ENCODE measurements around the gene RRP8.

The RRP8 gene

GRCh38 chr11:6640985-6641701, 37.7 kb upstream of the RRP8 start:
- H3K27ac ChIP-seq (ENCODE audit: low read depth, low read length) = no peak overlapping the region
- H2AFZ ChIP-seq (ENCODE audit: low read length, unreplicated experiment) = no peak overlapping the region
- H3K27me3 ChIP-seq (ENCODE audit: insufficient read depth, low read length) = peaks cover 22% of the 10 kb centered on the region
- H3K4me1 ChIP-seq (ENCODE audit: control insufficient read depth, insufficient read depth, low read length, unreplicated experiment) = peaks cover 12% of the 10 kb centered on the region
- no peaks in the 10 kb centered on the region for H3K79me2 ChIP-seq (ENCODE audit: control insufficient read depth, insufficient read depth, low read length, unreplicated experiment)
- no peak overlapping the region for H3K4me3 ChIP-seq (ENCODE audit: low read depth, low read length)
- H3K36me3 ChIP-seq (ENCODE audit: insufficient read depth, low read length) = no peaks in the 10 kb centered on the region

DNA sequence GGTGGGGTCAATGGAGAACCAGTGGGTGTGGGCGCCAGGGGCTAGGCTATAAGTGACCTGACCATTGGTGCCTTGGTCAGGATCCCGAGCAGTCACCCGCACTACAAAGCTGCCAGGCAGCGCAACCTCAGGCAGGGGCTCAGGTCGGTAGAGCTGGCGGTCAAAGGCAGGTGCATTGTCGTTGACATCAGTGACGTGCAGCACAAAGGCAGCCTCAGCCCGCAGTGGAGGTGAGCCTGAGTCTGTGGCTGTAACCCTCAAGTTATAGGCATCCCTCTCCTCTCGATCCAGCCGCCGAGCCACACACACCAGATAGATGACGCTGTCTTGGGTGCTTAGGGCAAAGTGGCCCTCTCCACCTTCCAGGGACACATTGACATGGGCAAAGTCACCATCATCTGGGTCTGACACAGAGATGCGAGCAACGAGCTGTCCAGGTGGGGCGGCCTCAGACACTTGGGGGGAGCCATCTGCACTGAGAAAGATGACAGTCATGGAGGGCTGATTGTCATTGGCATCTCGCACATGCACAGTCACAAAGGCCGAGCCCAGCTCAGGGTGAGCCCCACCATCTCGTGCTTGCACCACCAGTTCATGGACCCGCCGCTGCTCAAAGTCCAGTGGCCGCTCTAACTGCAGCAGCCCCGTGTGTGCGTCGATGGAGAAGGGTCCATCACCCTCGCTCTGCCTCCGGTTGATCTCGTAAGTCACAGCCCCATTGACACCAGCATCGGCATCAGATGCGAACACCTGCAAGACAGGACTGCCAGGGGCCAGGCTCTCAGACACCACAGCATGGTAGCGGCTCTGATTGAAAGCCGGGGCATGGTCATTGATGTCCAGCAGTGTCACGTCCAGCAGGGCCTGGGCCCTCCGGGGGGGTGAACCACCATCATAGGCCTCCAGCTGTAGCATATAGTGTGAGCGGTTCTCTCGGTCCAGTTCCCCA, 36.9 kb upstream of the RRP8 start:
- Histone ChIP-seq H3K27ac (ENCODE audit: low read depth, low read length) (no peak overlapping the region), H3K36me3 (ENCODE audit: insufficient read depth, low read length) (no peaks in the 10 kb centered on the region), H3K4me1 (ENCODE audit: control insufficient read depth, insufficient read depth, low read length, unreplicated experiment) (peaks cover 12% of the 10 kb centered on the region), H3K27me3 (ENCODE audit: insufficient read depth, low read length) (peaks cover 22% of the 10 kb centered on the region), H3K79me2 (ENCODE audit: control insufficient read depth, insufficient read depth, low read length, unreplicated experiment) (no peaks in the 10 kb centered on the region), H2AFZ (ENCODE audit: low read length, unreplicated experiment) (no peak overlapping the region), H3K4me3 (ENCODE audit: low read depth, low read length) (no peak overlapping the region)

- H3K27ac ChIP-seq (ENCODE audit: low read depth, low read length) = no peak overlapping the region
- H3K4me3 ChIP-seq (ENCODE audit: low read depth, low read length) = no peak overlapping the region
- no peaks in the 10 kb centered on the region for H3K79me2 ChIP-seq (ENCODE audit: control insufficient read depth, insufficient read depth, low read length, unreplicated experiment)
- peaks cover 8% of the 10 kb centered on the region for H3K27me3 ChIP-seq (ENCODE audit: insufficient read depth, low read length)
- no peak overlapping the region for H2AFZ ChIP-seq (ENCODE audit: low read length, unreplicated experiment)
- H3K36me3 ChIP-seq (ENCODE audit: insufficient read depth, low read length) = no peaks in the 10 kb centered on the region
- peaks cover 17% of the 10 kb centered on the region for H3K4me1 ChIP-seq (ENCODE audit: control insufficient read depth, insufficient read depth, low read length, unreplicated experiment)
Observed at GRCh38 chr11:6638429-6638828, 35.0 kb upstream of the RRP8 start.

GRCh38 chr11:6637871-6638270, 34.5 kb upstream of the RRP8 start:
- no peak overlapping the region for H3K4me3 ChIP-seq (ENCODE audit: low read depth, low read length)
- H2AFZ ChIP-seq (ENCODE audit: low read length, unreplicated experiment) = no peak overlapping the region
- peaks cover 2% of the 10 kb centered on the region for H3K27me3 ChIP-seq (ENCODE audit: insufficient read depth, low read length)
- H3K79me2 ChIP-seq (ENCODE audit: control insufficient read depth, insufficient read depth, low read length, unreplicated experiment) = no peaks in the 10 kb centered on the region
- peaks cover 17% of the 10 kb centered on the region for H3K4me1 ChIP-seq (ENCODE audit: control insufficient read depth, insufficient read depth, low read length, unreplicated experiment)
- H3K36me3 ChIP-seq (ENCODE audit: insufficient read depth, low read length) = no peaks in the 10 kb centered on the region
- no peak overlapping the region for H3K27ac ChIP-seq (ENCODE audit: low read depth, low read length)

DNA sequence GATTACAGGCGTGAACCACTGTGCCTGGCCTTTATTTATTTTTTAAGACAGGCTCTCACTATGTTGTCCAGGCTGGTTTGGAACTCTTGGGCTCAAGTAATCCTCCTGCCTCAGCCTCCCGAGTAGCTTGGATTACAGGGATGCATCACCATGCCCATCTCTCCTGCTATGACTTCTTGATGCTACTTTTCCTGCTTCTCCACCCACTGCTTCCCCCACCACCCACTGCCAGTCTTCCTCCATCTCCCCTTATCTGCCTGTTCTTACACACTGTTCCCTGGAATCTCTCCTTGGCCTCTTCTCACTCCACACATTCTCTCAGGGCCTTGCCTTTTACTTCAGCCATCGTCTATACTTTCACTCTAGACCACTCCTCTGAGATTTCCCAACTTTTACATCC, 33.1 kb upstream of the RRP8 start:
- Histone ChIP-seq H3K79me2 (ENCODE audit: control insufficient read depth, insufficient read depth, low read length, unreplicated experiment) (no peaks in the 10 kb centered on the region), H2AFZ (ENCODE audit: low read length, unreplicated experiment) (no peak overlapping the region), H3K4me1 (ENCODE audit: control insufficient read depth, insufficient read depth, low read length, unreplicated experiment) (peaks cover 17% of the 10 kb centered on the region), H3K27me3 (ENCODE audit: insufficient read depth, low read length) (no peaks in the 10 kb centered on the region), H3K36me3 (ENCODE audit: insufficient read depth, low read length) (no peaks in the 10 kb centered on the region), H3K27ac (ENCODE audit: low read depth, low read length) (no peak overlapping the region), H3K4me3 (ENCODE audit: low read depth, low read length) (no peak overlapping the region)

DNA sequence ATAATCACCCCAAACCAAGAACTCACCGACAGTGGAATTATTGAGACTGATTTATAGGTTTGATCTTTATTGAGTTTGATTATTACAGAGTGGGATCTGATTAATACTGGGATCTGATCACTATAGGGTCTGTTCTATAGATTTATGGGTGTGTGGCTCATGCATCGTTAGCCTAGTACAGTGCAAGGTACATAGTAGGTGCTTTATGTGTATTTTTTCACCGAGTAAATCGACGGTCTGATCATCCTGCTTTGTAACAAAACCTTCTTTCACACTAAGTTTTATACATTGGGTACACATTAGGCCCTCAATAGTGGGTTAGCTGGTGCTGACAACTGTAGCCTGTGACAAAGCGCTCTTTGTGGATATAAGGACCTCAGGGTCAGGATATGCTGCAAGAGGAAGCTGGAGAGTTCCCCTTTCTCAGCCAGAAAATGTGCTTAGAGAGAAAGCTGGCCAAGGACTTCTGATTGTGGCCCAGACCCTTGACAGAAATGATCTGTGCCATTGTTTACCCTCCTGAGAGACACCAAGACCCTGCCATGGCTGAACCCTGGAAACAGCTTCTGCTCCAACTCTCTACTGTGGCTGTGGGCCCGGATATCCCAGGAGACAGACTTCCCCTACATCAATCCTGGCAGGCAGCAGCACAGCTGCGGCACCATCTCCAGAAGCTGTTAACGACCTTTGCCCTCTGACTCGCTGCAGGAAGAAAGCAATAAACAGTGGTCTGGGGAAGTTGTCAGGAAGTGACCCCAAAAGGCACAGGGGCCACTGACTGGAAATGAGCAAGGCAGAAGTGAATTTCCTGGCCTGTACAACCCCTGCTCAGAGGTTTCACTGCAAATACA, 31.9 kb upstream of the RRP8 start:
- Histone ChIP-seq H3K4me1 (ENCODE audit: control insufficient read depth, insufficient read depth, low read length, unreplicated experiment) (peaks cover 17% of the 10 kb centered on the region), H3K27ac (ENCODE audit: low read depth, low read length) (no peak overlapping the region), H3K79me2 (ENCODE audit: control insufficient read depth, insufficient read depth, low read length, unreplicated experiment) (no peaks in the 10 kb centered on the region), H3K36me3 (ENCODE audit: insufficient read depth, low read length) (no peaks in the 10 kb centered on the region), H2AFZ (ENCODE audit: low read length, unreplicated experiment) (no peak overlapping the region), H3K27me3 (ENCODE audit: insufficient read depth, low read length) (no peaks in the 10 kb centered on the region), H3K4me3 (ENCODE audit: low read depth, low read length) (no peak overlapping the region)

- no peak overlapping the region for H3K27ac ChIP-seq (ENCODE audit: low read depth, low read length)
- H2AFZ ChIP-seq (ENCODE audit: low read length, unreplicated experiment) = no peak overlapping the region
- peaks cover 17% of the 10 kb centered on the region for H3K4me1 ChIP-seq (ENCODE audit: control insufficient read depth, insufficient read depth, low read length, unreplicated experiment)
- H3K4me3 ChIP-seq (ENCODE audit: low read depth, low read length) = no peak overlapping the region
- H3K36me3 ChIP-seq (ENCODE audit: insufficient read depth, low read length) = no peaks in the 10 kb centered on the region
- H3K27me3 ChIP-seq (ENCODE audit: insufficient read depth, low read length) = no peaks in the 10 kb centered on the region
- H3K79me2 ChIP-seq (ENCODE audit: control insufficient read depth, insufficient read depth, low read length, unreplicated experiment) = no peaks in the 10 kb centered on the region
Observed at GRCh38 chr11:6634534-6634933, 31.1 kb upstream of the RRP8 start.

GRCh38 chr11:6633422-6634408, 30.3 kb upstream of the RRP8 start:
- H3K27me3 ChIP-seq (ENCODE audit: insufficient read depth, low read length) = no peaks in the 10 kb centered on the region
- H3K27ac ChIP-seq (ENCODE audit: low read depth, low read length) = no peak overlapping the region
- no peaks in the 10 kb centered on the region for H3K36me3 ChIP-seq (ENCODE audit: insufficient read depth, low read length)
- H2AFZ ChIP-seq (ENCODE audit: low read length, unreplicated experiment) = no peak overlapping the region
- H3K4me1 ChIP-seq (ENCODE audit: control insufficient read depth, insufficient read depth, low read length, unreplicated experiment) = peaks cover 17% of the 10 kb centered on the region
- no peak overlapping the region for H3K4me3 ChIP-seq (ENCODE audit: low read depth, low read length)
- no peaks in the 10 kb centered on the region for H3K79me2 ChIP-seq (ENCODE audit: control insufficient read depth, insufficient read depth, low read length, unreplicated experiment)

DNA sequence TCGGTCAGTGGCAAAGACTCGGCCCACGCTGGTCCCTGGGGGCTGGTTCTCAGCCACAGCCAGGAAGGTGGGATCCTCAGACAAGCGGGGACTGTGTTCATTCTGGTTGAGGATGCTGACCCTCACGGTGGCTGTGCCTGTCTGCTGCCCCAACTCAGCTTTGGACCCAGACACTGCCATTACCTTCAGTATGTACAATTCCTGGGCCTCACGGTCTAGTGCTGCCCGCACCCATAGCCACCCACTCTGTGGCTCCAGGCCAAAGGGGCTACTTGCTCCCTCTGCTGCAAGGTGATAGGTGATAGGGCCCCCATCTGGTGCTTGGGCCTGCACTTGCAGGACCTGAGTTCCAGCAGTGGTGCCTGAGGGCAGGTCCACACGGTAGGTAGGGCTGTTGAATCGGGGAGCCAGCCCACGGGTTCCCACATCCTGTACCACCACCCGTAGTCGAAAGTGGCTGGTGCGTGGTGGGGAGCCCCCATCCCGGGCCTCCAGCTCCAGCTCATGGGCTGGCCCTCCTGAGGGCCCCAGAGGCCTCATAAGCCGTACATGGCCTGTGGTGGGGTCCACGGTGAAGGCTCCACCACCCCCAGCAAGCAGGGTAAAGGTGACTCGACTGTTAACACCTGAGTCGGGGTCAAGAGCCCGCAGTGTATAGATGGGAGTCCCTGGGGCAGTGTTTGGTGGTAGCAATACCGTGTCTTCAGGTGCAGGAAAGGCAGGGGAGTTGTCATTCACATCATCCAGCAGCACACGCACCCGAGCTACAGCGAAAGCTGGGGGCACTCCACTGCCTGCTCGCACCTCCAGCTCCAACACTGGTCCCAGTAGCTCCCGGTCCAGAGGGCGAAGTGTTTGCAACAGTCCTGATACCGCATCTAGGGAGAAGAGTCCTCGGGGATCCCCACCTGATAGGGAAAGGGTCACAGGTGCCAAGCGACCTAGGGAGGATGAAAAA, 29.0 kb upstream of the RRP8 start:
- Histone ChIP-seq H3K4me3 (ENCODE audit: low read depth, low read length) (no peak overlapping the region), H3K79me2 (ENCODE audit: control insufficient read depth, insufficient read depth, low read length, unreplicated experiment) (no peaks in the 10 kb centered on the region), H3K4me1 (ENCODE audit: control insufficient read depth, insufficient read depth, low read length, unreplicated experiment) (peaks cover 15% of the 10 kb centered on the region), H3K27ac (ENCODE audit: low read depth, low read length) (no peak overlapping the region), H2AFZ (ENCODE audit: low read length, unreplicated experiment) (no peak overlapping the region), H3K27me3 (ENCODE audit: insufficient read depth, low read length) (no peaks in the 10 kb centered on the region), H3K36me3 (ENCODE audit: insufficient read depth, low read length) (no peaks in the 10 kb centered on the region)

All from ACC112 (cell line).